ENCODE results near the gene ITSN2.

DNA sequence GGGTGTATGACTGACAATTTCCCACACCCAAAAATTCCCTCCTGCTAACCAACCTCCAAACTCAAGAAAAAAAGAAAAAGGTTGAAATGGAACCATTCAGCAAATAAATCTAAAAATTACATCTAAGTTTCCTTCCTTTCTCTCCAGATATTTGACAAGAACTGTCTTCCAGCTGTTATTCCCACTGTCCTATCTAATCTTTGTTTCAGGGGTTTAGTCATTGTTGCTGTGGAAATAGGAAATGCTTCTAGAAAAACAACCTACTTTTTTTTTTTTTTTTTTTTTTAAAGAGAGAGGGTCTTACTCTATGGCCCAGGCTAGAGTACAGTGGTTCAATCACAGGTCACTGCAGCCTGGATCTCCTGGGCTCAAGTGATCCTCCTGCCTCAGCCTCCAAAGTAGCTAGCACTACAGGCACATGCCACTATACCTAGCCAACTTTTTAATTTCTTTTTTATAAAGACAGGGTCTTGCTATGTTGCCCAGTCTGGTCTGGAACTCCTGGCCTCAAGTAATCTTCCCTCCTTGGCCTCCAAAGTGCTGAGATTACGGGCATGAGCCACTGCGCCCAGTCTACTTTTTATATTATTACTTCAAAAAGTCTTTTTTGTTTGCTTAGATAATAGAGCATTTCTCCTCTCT, 88.1 kb downstream of the ITSN2 start:
- TF ChIP-seq CTCF (IDR thresholded peaks at IDR 0.05) (no peak), POLR2A (IDR thresholded peaks at IDR 0.05) (no peak)
